NCI-H748 (cell line): ENCODE data around the gene SLC44A5.

Experiments
- DNase-seq: peaks from one replicate; lab custom pipeline; 2025; ENCODE audit not compliant: unreplicated experiment; lab: John Stamatoyannopoulos, UW

Gene SLC44A5

DNA sequence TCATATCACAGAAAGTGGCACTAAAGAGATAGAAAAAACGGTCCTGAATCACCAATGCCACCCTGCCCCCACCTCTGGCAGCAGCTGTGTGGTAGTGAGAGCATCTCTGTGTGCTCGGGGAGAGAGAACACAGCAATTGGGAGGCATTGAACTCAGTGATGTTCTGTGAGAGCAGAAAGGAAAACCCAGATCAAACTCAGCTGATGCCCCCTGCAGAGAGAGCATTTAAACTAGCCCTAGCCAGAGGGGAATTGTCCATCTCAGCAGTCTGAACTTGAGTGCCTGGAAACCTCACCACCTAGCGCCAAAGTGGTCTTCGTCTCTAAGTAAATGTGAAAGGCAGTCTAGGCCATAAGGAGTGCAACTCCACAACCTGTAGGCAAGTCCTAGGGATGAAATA, 21.3 kb downstream of the SLC44A5 start:
- no peak for DNase-seq

DNA sequence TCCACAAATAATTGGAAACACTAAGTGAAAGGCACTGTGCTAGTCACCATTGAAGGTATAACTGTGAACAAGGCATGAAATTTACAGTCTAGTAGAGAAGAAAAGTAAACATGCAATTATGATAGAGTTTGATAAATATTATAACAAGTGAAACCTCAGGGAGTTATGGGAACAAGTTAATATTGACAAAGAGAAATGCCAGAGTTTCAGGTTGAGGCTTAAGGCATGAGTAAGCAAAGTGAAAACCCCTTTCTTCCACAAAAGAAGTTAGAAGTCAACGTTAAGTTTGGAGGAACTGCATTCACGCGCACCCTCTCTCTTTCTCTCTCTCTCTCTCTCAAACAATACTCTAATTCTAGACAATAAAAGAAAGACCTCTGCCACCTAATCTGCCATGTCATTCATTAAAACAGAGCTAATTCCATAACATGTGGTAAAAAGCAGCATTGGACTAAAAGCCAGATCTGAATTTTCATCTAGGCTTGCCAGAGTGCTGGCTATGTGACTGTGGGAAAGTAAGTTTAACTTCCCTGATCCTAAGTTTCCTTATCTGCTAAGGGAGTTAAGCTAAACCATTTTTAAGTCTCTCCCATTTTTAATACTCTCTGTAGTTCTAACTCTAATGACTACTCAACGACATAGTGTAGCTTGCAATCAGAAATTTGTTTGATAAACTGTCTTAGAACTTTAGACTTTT, 22.0 kb downstream of the SLC44A5 start:
- no peak for DNase-seq

DNA sequence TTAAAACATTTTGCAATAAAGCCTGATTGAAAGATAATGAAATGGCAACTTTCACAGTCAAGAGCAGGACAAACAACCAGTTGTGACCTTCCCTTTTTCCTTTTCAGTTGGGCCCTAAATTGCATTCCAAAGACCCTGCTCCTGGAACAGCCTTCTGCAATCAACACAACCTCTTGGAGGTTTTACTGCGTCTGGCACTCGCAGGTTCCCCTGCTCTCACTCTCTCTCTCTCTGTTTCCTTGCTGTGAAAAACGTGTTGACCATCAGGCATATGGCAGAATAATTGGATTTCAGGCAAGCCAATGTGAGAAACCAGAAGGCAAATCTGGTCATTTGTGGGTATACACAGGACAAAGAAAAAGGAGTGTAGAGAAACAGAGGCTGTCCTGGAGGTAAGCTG, 23.2 kb downstream of the SLC44A5 start:
- no peak for DNase-seq

DNA sequence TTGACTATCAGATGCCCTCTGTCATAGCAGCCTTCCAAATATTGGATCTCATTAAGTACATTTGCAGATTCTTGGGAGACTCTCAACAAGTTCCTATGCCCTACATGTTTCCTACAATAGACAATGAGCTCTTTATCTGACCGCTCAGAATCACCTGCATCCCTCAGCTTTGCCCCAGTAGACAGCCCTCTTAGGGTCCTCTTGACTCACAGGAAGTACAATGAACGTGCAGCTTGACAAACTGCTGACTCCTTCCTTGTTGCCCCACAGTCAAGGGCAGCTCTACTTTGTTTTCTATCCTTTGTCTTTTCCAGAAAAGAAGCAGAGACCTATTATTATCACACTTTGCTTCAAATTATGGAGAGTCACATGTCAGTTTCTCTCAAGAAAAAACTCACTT, 27.6 kb downstream of the SLC44A5 start:
- peak; percentile 24 for DNase-seq

DNA sequence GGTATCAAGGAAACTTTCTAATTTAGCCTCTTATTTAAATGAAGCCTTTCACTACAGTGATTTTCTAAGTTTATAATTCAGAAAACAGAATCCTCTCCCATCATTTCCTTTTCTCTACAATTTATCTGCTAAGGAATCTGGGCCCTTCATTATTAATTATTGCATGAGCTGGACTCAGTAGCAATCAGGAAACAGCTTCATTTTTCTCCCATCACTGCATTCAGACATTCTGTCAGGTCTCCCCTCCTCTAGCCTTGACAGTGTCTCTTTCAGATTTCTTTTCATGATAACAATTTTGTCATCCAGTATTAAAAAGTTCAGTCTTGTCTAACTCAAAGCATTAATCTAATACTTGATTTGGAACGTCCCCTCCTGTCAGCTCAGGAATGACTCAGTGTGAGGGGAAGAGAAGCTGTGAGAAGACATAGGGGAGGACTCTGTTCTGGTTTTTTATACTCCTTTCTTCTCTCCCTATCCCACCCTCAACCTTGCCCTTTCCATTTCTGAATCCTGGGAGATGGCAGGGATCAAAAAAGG, 28.1 kb downstream of the SLC44A5 start:
- DNase-seq: no peak

DNA sequence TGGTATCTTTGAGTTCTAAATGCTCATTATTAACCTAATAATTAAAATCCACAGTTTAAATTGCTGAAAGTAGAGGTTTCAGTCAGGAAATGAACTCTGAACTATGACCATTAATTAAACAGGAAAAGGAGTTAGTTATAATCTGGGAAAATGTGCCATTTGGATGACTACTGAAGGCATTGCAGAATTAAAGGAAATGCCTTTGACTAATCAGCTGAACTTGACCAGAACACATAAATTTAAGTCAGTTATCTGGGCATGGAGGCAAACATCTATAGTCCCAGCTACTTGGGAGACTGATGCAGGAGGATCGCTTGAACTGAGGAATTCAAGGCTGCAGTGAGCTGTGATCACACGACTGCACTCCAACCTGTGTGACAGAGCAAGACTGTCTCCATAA, 31.9 kb downstream of the SLC44A5 start:
- no peak for DNase-seq

DNA sequence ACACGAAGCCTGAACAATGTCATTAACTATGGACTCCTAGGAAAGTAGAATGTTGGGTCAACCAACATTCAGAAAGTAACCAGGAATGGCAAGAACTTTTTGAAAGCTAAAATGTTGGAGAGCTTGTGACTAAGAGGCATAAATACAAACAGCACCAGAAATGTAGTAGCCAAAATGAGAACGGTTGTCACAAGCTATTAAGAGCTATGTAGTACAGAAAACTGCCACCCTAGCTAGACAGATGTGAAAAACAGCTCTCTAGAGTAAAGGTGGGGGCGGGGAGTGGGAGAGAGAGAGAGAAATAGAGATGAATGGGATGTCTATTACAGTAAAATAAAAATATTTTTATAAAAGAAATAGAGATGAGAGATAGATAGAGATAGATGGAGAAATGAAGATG, 35.1 kb downstream of the SLC44A5 start:
- no peak for DNase-seq

DNA sequence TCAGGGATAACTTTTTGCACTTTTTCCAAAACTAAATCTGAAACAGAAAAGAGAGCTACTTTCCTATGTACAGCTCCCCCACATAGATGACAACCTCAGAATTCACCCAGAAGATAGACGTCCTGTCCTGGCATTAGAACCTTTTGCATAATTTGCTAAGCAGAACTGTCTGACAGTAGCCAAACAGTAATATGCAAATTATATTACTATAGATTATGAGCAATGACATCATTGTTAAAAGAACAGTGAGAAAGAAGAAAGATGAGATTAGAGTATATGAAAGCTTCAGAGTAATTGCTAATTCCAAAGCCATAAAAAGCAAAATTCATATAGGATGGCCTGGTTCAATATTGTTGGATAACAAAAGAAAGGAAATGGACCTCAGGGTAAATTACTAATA, 43.7 kb downstream of the SLC44A5 start:
- DNase-seq: no peak

DNA sequence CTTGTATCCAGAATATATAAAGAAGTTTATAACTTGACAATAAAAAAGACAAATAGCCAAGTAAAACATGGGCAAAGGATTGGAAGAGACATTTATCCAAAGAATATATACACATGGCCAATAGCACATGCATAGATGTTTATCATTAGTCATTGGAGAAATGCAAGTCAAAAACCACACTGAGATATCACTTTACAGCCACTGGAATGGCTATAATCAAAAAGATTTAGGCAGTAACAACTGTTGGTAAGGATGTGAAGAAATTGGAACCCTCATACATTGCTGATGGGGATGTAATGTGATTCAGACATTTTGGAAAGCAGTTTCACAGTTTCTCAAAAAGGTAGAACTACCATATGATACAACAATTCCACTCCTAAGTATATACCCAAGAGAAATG, 51.1 kb downstream of the SLC44A5 start:
- no peak for DNase-seq

DNA sequence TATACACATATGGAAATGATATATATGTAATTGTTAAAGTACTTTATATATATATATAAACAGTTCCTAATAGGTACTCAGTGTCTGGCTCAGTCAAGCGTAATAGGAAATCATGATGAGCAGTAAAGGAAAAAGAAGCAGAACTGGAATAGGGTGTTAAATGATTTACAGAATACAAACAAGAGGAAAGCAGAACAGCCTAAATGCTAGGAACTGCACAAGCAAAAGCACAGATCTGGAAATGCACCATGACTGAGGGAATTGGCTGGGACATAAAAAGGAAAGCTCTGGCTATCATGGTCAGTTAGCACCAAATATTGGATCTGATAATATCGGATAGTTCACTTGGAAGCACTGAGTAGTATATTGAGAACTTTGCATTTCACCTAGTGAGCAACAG, 51.8 kb downstream of the SLC44A5 start:
- DNase-seq: no peak

DNA sequence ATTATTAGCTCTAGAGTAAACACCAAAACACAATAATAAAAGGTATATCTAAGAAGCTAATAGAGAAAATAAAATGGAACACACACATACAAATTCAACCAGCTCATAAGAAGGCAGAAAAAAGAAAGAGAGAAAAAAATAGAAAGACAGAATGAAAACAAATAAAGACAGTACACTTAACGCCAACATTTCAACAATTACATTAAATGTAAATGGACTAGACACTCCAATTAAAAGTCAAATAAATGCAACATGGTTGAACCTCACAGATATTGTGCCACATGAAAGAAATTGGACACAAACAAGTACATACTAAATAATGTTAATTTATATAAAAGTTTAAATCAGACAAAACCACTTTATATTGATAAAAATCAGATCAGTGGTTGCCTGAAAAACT, 56.0 kb downstream of the SLC44A5 start:
- no peak for DNase-seq

DNA sequence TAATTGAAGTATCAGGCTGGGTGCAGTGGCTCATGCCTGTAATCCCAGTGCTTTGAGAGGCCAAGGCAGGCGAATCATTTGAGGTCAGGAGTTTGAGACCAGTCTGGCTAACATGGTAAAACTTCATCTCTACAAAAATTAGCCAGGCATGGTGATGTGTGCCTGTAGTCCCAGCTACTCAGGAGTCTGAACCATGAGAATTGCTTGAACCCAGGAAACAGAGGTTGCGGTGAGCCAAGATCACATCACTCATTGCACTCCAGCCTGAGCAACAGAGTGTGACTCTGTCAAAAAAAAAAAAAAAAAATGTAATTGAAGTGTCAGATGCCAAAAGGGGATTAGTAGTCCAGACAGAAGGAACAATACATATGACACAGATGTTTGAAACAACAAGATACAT, 56.7 kb downstream of the SLC44A5 start:
- no peak for DNase-seq

DNA sequence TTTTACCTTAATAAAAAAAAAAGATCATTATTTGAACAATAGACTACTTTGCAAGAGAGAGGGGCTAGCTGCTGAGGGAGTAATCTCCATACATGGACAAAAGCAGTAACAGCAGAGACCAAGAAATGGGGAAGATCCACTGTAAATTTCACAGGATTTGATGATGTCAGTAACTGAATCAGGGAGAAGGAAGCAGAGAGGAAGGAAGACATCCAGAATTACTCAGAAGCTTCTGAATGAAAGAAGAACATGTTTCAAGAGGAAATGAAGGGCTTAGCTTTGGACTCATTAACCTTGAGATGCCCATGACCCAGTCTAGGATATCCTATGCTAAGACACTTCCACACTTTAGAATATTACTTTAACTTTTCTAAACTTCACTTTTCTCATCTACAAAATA, 60.4 kb downstream of the SLC44A5 start:
- no peak for DNase-seq

DNA sequence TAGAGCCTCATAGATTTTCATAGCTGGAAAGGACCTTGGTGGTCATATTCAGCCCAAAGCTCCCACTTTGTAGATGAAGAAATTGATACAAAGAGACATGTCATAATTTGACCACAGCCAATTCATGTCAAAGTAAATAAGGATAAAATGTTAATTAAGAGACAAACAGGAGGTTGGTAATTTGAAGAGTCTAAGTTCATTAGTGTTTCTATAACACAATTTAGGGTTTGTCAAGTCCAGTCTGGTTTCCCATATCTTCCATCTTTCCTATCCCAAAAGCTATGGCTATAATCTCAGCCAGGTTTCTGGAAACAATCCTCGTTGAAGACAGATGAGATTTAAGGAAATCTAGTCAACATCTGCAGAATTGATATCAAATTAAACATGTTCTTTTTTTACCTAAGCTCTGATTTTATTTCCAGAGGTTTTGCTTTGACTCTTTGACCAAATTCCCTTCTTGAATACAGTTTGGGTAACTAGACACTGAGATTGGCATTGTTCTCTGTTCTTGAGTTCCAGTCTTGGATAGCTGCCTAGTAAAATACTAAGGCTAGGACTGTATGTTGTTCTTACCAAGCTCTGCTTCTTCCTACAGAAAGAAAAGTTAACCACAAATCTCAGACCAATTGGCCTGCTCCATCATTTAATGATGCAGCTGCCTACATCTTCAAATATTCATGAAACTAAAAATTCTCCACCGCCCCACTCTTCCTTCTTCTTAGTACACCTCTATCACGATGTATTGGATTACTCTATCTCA, 62.0 kb downstream of the SLC44A5 start:
- DNase-seq: no peak

DNA sequence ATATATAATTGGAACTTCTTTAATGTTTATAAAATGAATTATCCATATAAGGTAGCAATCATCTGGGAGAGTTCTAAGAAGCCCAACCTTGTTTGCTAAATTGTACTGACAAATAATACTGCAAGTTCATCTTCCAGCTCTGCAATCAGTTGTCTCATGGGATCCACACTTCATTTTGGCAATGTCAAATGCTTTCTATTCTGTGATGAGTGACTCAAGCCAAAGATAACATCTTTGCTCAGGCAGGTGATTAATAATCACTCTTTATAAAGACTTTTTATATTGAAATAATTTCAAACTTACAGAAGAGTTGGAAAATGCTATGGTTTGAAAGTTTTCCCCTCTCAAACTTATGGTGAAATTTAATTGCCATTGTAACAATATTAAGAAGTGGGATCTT, 67.2 kb downstream of the SLC44A5 start:
- DNase-seq: no peak

DNA sequence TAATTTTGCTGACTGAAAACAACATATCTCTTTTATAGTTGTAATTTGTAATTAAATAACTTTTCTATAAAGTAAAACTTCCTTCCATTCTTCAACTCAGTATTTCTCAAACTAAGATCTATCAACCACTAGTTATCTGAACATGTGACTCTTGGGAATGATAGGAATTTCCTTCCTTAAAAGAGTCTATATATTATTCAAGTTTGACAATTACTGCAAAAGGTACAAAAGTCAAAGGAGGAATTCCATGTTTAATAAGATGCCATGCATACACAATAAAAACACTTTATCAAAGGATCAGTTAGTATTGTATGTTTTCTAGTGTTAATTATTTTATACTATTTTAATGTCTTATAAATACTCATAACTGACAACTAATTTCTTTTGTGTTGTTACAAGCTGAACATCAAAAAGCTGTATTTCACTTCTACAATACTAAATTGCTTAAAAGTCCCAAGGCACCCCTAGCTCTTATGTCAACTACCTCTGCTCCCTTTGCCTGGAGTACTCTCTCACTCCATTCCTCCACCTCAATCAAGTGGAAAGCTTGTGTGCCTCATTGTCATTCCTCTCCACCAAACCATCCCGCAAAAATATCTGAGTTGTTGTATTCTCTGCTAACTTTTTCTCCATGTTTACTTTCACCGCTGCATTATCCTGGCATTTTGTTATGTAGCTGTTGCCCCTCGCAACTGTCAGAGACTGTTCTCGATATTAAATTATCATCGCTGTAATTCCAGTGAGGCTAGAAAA, 67.9 kb downstream of the SLC44A5 start:
- DNase-seq: no peak

DNA sequence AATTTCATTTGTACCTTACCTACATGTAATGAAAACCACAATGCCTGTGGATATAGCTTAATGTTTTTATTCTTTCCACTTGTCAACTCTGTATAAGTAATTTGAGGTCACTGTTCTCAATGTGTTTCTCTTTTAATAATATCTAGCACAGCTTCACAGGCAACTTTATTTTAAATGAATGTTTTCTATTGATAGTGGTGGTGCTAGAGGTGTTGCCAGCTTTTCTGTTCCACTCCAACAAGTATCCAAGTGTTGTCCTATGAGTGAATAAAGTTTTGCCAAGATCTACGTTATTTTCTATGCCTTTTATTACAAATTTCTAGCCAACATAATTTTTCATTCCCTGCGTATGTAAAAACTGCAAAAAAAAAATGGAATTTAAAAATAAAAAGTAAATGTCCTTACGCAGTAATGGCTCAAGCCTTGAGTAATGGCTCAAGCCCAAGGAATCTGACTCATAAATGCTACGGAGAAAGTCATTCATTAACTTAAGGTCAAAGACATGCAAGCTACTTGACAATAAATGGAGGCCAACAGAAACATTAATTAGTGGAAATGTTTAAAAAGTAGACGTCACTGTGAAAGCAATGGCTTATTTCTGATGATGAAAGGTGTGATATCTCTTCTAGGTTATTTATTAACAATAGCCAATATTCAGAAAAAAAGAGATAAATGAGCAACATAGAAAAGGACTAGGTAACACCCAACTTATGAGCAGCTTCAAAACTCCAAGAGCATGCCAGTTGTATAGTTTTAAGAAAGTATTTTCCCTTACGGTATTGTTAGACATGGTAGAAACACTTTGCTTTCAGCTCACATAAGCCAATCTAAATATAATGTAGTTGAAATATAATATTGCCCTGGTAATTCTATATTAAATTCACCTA, 71.4 kb downstream of the SLC44A5 start:
- DNase-seq: no peak

DNA sequence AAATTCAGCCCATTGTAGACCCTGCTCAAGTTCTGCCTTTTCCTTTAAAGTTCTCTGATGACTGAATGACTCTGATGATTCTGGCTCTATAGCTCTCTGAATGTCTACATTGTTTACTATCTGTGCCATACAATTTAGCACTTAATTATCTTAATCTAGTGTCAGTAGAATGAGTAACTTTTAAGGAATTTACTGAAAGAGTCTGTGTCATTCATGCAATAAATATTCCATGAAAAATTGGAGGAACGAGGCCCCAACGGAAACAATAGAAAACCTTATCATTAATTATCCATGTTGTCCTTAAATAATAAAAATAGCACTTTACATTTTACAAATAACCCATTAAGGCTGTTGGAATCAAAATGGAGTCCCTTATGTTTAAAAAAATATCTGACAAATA, 77.8 kb downstream of the SLC44A5 start:
- no peak for DNase-seq

DNA sequence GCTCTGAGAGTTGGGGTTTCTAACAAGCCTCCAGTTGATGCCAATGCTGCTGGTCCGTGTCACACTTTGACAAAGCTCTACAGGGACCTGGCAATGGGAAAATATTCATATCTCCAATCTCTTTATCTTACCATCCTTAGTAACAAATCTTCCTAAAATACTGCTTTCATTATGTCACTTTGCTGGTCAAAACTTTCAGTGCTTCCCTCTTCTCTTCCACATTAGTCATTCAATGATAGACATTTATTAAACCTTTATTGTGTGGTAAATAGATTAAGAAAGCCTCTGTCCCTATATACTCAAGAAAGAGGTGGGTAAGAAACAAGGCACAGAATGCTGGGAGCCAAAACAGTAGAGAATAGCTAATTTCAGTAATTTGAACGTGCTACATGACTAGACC, 79.3 kb downstream of the SLC44A5 start:
- no peak for DNase-seq

DNA sequence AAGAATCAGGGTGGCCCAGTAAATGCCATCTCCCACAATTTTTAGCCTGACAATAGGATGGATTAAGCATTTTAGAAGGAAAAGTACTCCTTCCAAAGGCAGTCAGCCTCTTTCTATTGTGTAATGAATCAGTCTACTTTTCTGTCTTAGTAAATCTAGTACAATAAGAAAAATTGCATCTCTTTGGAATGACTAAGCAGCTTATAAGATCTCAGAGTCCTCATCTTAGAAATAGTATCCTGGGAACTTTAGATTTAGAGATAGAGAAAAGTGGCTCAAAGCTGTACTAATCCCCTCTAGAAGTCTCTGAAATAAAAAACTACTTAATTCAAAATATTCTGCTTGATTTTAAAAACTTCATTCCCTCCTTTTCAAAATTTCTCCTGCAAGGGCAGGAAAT, 81.4 kb downstream of the SLC44A5 start:
- DNase-seq: no peak

DNA sequence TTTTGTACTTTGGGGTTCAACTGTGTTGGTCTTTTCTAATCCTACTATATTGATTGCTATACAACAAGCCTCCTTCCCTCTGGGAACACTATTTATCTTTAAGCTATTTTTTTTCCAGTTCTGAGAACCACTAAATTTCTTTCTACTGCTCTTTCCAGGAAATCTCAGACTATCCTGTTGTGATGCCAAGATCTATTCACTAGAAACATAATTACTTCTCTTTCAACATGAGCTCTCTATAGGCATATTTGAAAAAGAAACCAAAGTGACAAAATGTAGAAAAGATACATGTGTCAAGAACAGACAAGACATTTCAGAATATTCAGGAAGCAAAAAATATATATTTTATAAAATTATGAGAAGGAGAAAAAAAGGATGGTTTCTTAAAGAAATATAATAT, 82.9 kb downstream of the SLC44A5 start:
- DNase-seq: no peak
